ENCODE measurements around the gene MAP1B.
"Not testable (repeated sequence)": the region's sequence is repeated elsewhere in the genome, so short reads cannot be mapped to it uniquely, and the experiment has no call there.

The MAP1B gene

DNA sequence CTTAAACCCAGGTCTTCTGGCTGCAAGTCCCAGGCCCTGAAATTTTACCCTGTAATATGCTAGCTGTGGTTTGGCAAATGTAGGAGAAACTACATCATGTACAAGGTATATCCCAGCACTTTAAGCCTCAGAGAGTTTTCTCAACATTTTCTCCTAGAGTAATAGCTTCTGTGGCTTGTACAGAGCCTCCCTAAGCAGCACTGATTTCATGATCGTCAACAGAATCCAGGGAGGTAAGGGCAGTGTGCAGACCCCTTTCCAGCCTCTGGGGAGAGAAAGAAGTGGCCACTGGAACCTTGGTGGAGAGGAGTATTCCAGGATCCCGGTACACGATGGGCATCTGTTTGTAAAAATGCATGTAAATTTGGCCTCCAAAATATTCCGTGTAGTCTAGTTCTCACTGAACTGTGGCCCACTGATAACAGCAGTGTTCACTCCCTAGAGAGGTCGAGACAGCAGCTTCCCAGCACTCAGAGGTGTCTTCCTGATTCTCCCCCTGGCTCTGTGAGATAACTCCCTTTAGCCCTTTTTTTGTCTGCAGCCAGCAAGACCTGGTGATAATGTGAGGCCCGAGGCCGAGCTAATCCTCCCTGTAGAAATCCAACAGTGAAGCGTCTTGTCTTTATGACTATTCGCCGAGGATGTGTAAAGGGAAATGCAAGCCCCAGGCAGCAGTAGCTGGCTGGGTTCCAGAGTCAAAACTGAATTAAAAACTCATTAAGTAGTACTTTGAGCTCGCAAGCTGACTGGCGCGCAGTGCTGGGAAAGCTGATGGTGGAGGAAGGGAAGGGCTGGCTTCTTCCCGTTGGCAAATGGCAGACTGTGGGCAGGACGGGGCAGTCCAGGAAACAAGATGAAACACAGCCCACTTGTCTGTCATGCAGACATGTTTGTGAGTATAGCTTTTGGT lies 59.0 kb downstream of the MAP1B start:
- DNase-seq, result peak; percentile 90

DNA sequence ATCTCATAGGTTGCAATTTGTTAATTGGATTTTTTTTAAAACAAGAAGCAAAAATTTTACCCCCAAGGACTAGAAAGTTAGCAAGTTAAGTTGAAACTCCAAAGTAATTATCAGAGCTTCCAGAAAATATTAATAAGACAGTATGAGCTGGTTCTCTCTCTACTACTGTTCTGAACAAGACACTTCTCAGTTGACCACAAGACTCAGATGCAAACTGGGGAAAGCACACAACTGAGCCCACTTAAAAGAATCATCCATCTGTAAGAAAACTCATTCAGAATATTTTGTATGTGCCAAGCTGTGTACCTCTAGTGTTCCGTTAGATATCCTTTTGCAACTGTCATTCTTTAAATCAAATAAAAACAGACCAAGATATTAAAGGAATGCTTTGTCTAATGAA lies 60.0 kb downstream of the MAP1B start:
- DNase-seq, result no peak

DNA sequence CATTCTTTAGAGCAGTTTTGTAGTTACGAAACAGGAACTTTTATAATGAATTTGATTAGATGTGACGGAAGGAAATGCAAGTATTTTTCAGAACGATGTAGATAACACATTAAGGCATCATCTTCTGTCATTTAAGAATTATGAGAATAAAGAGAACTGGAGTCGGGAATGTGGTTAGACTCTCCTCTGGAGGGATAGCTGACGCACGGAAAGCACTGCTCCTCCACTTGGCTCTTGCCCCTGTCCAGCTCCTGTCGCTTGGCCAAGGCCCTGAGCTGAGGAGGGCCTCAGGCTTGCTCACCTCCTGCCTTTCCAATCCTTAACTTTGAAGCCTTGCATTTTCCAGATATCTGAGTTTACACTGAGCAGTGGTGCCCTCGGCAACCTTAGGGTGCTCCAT lies 60.5 kb downstream of the MAP1B start:
- DNase-seq, result no peak

DNA sequence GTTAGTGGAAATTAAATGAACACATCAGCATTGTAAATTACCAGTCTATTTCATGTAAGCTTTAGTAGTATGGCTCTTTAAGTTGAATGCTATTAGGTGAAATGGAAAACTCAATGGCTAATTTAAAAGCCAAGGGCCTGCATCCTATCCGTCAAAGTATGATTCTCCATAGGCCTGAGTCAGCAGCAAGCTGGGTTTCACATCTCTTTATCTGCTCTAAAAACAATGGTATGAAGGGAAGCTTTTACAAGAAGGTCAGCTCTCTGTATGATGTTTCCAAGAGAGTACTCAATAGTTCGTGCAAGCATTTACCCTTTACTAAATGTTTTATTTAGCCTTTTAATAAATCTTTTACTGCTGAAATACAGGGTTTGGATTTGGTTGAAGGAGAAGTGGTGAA lies 62.8 kb downstream of the MAP1B start:
- no peak for DNase-seq

DNA sequence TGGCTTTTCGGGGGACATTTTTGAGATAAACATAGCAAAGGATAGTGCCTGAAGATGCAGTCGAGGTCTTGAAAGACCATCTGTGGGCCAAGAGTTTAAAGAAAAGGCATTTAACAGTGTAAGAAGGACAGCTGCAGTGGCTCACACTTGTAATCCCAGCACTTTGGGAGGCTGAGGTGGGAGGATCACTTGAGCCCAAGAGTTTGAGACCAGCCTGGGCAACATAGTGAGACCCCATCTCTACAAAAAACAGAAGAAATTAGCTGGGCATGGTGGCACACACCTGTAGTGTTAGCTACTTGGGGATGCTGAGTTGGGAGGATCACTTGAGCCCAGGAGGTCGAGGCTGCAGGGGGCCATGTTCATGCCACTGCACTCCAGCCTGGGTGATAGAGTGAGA lies 63.9 kb downstream of the MAP1B start:
- DNase-seq, result not testable (repeated sequence)

DNA sequence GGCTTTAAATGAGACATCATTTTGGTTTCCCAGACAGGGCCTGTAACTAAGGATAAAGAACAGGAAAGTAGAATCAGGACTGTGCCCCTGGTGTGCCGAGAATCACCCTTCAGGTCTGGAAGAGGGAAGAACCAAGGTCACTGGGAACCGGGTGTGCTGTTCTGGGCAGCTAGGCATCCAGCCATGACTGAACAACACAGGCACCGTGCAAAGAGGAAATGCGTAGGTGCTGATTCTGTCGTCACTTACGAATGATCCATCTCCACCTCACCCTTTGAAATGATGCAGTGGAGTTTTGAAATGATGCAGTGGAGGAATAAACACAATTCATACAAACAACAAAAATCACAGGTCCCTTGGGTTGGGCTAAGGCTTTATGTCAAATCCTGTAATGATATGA lies 64.4 kb downstream of the MAP1B start:
- DNase-seq, result no peak

DNA sequence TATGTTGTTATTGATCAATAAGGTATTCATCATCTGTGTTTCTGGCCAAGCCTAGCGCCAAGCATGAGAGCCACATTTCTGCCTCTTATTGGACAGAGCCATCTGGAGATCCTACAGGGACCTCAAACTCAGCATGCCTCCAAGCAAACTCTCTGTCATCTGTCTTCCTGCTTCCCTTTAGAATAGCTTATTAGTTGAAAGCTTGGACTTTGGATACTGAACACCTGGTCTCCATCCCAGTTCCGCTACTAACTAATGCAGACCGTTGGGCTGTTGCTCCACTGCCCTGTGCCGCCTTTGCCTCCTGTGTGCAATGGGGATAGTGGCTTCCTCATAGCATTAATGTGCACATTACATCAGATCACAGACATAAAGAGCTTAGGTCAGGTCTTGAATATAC lies 65.5 kb downstream of the MAP1B start:
- DNase-seq, result no peak

DNA sequence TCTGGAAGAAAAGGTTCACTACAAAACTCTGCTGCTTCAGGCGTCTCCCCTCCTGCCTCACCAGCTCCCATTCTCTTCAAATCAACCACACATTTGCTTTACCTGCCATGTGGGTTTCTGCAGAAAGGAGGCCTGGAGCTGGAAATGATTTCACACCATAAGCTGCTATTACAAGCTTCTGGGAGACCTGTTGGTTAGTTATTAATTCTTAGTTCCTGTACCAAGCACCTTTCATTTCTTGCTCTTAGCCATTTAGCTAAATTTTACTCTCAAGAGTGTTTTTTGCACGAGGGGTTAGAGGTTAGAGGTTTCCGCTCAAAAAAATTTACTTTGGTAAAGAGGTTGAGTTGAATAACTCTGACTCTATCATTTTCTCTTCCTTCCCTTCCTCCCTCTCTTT lies 70.3 kb downstream of the MAP1B start:
- DNase-seq, result no peak

DNA sequence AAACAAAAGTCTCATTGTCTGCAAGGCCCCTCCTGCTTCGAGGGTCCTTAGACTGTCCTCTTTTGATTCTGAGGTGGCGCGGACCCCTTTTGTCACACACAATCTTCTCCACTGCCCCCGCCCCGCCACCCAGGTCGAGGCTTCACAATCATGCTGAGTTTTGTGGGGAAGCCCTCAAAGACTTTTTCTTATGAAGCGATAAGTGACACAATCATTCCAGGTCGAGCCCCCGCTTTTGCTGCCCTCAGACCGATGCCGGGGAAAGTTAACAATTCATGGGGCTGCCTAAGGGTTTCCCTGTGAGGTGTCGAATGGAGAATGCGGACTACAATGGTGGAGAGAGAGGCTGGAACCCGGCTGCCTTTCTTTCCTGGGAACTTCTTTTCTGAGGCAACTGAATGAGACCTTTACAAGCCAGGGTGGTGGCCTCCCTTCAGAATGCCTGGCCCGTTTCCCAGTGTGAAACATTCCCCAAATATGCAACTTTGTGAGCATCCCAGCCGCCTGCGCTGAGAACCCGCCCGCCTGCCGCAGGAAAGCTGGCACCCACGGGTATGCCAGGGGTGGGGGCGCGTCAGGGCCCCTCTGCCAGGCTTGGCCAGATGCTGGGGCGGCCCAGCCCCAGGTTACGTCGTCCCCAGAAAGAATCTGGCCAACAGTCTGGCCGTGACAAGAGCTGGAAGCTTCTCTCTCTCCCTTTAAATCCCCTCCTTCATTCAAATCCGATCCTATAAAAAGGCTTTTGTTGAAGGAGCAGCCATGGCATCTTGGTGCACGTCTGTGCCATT lies 71.9 kb downstream of the MAP1B start:
- DNase-seq, result no peak

DNA sequence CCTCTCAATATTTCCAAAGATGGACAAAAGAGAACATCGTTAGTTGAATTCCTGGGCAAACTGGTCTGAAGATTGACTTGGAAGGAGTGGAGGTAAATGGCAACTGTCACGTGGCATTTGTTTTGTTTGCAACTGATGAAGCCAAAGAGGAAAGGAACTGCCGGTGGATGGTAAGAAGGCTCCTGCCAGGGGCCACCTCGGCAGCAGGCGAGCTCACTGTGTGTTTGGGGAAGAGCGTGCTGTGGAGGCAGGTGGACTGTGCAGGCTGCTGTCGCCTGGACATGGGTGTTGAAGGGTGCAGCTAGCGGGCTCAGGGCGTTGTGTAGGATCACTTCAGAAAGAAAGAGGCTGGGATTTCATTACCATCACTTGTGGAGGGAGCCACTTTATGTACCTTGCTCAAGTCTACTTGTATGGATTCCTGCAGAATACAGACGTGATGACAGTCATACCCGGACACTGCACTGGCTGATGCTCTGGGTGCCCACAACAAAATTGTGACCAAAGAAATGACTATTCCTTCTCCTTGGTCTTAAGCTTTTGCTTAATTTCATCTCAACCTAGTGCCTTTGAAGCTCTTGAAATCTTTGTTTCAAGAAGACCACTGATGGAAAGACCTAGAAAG lies 72.7 kb downstream of the MAP1B start:
- DNase-seq, result no peak

DNA sequence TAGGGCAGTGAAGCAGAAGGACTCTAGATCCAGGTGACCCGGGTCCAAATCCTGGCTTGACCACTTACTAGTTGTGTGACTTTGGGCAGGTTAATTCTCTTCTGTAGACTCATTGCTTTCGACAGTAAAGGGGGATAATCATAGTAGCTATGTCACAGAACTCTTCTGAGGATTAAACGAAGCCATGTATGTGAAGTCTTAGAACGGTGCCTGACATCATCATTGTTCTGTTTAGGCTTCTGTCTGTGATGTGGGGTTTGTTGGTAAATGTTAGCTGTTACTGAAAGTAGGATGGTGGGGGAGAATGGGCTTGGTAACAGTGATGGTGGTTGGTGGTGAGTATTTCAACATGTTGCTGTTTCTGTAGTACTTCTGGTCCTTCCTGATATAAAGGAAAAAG lies 73.7 kb downstream of the MAP1B start:
- DNase-seq, result no peak

DNA sequence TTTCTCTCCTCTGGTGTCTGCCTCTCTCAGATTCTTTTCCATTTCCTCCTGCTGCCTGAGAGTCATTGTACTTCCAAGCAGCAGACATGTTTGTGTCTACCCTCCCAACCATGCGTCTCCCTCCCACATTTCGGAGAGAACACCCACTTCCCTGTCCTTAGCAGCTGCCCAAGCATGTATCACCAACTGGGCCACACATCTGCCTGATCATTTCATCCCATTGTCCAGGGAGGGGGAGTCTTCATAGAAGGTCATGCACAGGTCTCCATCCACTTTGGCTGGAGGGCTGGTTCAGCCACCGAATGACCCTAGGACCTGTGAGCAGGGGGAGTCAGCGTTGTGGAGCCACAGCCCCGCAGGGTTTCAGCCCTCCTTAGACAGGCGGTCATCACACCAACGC lies 75.4 kb downstream of the MAP1B start:
- DNase-seq, result no peak

DNA sequence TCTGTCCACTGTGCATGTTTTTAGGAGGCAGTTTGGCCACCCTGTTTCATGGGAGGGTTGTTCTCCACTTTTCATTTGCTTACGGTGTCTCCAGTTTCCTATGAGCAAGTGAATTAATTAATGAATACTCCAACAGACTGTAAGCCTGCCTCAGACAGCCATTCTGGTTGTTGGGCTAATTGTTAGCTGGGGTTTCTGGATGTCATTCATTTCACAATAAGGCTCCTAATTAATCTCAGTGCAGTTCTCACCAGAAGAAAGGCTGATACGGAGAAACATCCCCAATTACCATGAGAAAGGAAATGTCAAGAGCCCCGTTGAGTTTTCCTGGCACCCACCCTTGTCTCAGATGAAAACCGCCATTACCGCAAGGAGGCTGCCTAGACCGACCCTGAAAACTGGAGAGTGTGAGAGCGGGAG lies 75.8 kb downstream of the MAP1B start:
- DNase-seq, result no peak

DNA sequence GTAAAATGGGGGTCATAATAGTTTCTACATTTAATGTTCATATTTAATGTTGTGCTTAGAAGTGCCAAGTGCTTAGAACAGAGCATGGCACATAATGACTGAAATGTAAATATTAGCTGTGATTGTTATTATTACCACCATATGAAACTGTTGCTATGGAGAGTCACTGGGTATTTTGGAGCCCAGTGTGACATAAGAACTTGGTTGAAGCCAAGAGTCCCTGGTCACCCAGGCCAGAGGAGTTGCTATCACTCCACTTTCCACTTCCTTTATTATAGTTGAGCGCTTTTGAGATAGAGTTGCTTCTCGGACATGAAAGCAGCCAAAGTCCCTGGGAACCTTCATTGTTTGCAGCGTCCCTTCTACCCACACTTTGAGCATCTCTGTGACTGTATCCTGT lies 77.1 kb downstream of the MAP1B start:
- no peak for DNase-seq

DNA sequence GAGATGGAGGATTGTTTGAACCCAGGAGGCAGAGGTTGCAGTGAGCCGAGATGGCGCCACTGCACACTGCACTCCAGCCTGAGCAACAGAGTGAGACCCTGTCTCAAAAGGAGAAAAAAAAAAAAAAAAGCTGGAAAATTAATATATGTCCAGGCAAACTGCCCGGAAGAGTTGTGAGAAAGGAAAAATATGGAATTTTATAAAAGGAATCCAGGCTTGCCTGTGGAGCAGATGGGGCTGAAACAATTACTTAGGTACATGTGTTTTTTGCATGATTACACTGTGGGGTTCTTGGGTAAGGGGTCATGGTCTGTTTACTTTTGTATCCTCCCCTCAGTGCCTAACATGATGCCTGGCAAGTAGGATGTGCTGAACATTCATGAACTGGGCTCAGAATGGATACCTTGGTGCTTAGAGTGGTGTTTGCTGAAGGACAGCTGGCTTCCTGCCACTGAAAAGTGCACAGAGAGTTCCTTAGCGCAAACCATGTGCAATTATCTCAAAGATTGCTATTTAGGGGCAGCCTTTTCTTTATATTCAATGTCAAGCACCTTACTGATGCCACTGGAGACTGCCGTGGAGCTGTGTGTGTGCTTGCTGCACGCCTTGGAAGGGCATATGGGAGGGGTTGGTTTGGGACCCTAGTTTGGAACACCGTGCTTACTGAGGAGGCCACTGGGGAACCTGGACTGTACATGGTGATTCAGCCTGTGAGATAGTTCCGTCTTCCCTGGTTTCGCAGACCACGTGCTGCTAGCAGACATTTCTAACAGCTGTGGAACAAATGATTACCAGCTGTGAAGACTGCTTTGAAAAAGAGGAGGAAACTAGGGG lies 78.4 kb downstream of the MAP1B start:
- DNase-seq, result no peak

DNA sequence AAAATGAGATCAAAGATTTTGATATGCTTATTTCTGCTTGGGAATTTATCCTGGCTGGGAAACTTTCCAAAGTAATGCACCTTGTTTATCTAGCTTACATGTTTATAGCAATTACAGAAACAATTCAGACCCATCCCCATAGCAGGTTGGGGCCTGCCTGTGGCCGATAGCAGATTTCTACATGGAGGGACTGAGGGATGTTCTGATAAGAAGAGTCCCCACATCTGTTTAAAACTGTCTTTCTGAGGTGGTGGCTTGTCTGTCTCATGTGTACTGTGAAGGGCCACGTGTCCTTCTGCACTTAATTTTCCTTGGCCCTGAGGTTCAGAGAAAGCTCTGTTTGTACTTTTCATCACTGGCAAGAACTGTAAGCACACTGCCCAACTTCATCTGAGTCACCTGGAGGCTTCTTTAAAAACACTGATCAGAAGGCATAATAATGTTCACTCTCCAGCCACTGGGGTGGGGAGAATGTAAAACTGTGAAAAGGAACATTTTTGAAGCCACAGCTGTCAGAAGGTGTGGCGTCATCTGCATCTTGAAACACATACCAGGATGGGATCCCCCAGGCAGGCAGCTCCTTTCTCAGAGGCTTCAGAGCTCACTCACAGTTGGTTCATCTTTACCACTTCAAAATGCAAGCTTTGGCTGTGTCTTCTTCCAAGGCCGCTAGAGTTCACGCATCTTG lies 80.3 kb downstream of the MAP1B start:
- DNase-seq, result peak; percentile 21

DNA sequence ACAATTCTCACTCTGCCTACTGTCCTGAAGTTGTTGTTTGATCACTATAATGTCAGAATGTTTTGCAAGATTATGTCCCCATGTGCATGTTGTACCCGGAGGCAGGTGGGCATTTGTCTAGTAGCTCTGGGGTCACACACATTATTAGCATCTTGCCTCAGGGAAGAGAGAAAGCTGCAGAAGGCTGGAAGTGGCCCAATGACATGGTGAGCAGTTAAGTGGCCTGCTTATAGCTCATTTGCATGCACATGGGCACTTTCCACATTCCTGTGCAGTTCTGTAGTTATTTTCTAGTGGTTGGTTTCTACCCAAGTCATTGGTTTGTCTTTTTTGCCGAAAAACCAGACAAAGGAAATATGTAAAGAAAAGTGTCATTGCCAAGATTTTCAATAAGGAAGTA lies 80.9 kb downstream of the MAP1B start:
- no peak for DNase-seq

DNA sequence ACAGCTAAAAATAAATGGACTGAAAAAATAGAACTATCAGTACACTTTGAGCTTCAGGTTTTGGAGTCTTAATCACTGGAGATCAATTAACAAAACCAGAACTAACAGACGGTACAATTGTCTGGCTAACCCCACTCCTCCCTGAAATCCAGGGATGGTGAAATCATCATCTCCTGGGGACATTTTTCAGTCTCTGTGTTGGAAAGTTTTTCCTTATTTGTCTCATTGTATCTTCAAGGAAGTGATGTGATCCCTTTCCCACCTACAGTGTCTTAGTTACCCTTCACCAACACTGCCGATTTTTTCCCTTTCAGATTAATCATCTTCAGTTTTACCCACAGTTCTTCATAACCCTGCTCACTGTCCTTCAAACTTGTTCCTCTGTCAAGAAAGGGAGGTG lies 81.9 kb downstream of the MAP1B start:
- DNase-seq, result no peak

DNA sequence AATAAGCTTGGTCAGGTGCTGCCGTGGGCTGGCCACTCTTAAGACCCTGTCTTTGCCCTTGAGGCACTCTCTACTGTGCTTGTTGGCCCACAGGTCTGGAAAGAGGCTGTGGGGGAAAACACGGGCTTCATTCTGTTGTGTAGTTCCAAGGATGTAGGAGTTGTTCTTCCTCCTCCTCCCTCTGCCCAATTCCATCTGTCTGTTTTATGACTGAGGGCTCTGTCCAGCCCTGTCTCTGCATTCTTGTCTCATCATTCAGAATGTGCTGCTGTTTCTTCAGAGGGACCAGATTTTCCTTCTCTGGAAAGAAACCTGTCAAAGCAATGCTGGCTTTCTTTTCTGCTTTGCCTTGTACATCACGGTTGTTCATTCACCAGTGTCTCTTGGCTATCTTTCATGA lies 84.1 kb downstream of the MAP1B start:
- no peak for DNase-seq

DNA sequence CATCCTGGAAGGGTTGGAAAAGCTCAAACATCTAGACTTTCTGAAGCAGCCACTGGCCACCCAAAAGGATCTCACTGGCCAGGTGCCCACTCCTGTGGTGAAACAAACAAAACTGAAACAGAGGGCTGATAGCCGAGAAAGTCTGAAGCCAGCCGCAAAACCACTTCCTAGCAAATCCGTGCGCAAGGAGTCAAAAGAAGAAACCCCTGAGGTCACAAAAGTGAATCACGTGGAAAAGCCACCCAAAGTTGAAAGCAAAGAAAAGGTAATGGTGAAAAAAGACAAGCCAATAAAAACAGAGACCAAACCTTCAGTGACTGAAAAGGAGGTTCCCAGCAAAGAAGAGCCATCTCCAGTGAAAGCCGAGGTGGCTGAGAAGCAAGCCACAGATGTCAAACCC lies 87.6 kb downstream of the MAP1B start:
- DNase-seq, result no peak

DNA sequence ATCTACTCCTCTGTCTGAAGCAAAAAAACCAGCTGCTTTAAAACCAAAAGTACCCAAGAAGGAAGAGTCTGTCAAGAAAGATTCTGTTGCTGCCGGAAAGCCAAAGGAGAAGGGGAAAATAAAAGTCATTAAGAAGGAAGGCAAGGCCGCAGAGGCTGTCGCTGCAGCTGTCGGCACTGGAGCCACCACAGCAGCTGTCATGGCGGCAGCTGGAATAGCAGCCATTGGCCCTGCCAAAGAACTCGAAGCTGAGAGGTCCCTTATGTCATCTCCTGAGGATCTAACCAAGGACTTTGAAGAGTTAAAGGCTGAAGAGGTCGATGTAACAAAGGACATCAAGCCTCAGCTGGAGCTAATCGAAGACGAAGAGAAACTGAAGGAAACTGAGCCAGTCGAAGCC lies 88.3 kb downstream of the MAP1B start:
- DNase-seq, result no peak

DNA sequence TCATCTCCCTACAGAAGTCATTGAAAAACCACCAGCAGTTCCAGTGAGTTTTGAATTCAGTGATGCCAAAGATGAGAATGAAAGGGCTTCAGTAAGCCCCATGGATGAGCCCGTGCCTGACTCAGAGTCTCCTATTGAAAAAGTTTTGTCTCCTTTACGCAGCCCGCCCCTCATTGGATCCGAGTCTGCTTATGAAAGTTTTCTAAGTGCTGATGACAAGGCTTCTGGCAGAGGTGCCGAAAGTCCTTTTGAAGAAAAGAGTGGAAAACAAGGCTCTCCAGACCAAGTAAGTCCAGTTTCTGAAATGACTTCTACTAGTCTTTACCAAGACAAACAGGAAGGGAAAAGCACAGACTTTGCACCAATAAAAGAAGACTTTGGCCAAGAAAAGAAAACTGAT lies 90.1 kb downstream of the MAP1B start:
- DNase-seq, result no peak
